ENCODE data around the gene COMTD1.
"Not testable (repeated sequence)": the region's sequence is repeated elsewhere in the genome, so short reads cannot be mapped to it uniquely, and the experiment has no call there.

COMTD1 gene

DNA sequence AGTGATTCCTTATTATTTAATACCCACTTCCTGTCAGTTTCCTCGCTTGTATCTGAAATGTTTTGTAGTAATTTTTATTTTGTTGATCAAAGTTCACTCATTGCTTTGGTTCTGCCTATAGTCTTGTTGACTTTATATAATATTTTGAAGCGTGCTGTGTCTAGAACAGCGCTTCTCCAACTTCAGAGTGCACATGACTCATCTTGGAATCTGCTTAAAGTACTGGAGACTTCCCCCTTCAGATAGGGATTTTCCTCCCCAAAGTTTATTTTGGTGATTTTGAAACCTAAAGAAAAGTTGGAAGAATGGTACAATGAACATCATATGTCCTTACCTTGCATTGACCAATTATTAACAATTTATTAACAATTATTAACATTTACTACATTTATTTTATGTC is 5.8 kb downstream of the COMTD1 start:
- H3K9me3 ChIP-seq = no peaks in the 10 kb centered on the region
- no peak overlapping the region for H3K4me3 ChIP-seq (ENCODE audit: low read depth, low read length)
- H3K36me3 ChIP-seq = peaks cover 65% of the 10 kb centered on the region
- H3K4me1 ChIP-seq = peaks cover 12% of the 10 kb centered on the region
- H3K27me3 ChIP-seq = no peaks in the 10 kb centered on the region
- TF ChIP-seq CTCF (IDR thresholded peaks at IDR 0.05; ENCODE audit: low read depth, low read length) = no peak
- no peak for DNase-seq

DNA sequence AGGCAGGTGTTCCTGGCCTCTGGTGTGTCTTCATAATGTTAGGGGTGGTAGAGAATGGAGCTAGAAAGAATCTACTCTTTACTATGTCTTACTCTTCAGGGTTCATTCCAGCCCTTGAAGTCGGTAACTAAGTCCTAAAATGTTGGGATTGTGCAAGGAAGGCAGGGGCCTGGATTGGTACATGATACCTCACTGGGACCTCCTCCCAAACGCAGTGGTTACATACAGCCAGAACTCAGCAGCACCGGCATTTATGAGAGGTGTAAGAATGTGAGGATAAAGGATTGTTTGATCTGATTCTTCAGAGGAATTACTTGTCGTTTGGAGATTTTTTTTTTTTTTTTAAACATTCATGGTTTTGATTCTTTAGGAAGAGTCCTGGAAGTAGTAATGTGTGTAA is 6.9 kb downstream of the COMTD1 start:
- Histone ChIP-seq H3K4me3 (ENCODE audit: low read depth, low read length) (no peak overlapping the region), H3K36me3 (peaks cover 77% of the 10 kb centered on the region), H3K9me3 (no peaks in the 10 kb centered on the region), H3K4me1 (peaks cover 10% of the 10 kb centered on the region), H3K27me3 (no peaks in the 10 kb centered on the region)
- TF ChIP-seq CTCF (IDR thresholded peaks at IDR 0.05; ENCODE audit: low read depth, low read length) = no peak
- no peak for DNase-seq

DNA sequence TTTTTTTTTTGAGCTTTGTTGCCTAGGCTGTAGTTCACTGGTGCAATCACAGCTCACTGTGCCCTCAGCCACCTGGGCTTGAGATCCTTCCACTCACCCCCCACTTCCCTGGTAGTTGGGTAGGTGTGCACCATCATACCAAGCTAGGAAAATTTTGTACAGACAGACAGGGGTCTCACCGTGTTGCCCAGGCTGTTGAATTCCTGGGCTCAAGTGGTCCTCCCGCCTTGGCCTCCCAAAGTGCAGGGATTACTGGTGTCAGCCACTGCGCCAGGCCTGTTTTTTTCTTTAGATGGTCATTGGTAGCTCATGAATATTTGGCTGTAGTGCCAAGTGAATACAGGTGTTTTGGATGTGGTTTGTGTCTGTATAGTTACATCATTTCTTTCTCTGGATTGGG is 7.5 kb downstream of the COMTD1 start:
- no peak for DNase-seq
- Histone ChIP-seq H3K27me3 (no peaks in the 10 kb centered on the region), H3K9me3 (no peaks in the 10 kb centered on the region), H3K36me3 (peaks cover 80% of the 10 kb centered on the region), H3K4me3 (ENCODE audit: low read depth, low read length) (no peak overlapping the region), H3K4me1 (peaks cover 5% of the 10 kb centered on the region)
- no peak for TF ChIP-seq CTCF (IDR thresholded peaks at IDR 0.05; ENCODE audit: low read depth, low read length)

- Histone ChIP-seq H3K9me3 (no peaks in the 10 kb centered on the region), H3K36me3 (peaks cover 82% of the 10 kb centered on the region), H3K4me3 (ENCODE audit: low read depth, low read length) (no peak overlapping the region), H3K27me3 (no peaks in the 10 kb centered on the region), H3K4me1 (no peaks in the 10 kb centered on the region)
- TF ChIP-seq CTCF (IDR thresholded peaks at IDR 0.05; ENCODE audit: low read depth, low read length) = no peak
- DNase-seq = no peak
Measured at GRCh38 chr10:75226656-75227055, 9.1 kb downstream of the COMTD1 start.

- no peak for TF ChIP-seq CTCF (IDR thresholded peaks at IDR 0.05; ENCODE audit: low read depth, low read length)
- no peak for DNase-seq
- Histone ChIP-seq H3K4me1 (no peaks in the 10 kb centered on the region), H3K27me3 (no peaks in the 10 kb centered on the region), H3K4me3 (ENCODE audit: low read depth, low read length) (no peak overlapping the region), H3K36me3 (peaks cover 82% of the 10 kb centered on the region), H3K9me3 (no peaks in the 10 kb centered on the region)
Measured at GRCh38 chr10:75226095-75226494, 9.7 kb downstream of the COMTD1 start.

DNA sequence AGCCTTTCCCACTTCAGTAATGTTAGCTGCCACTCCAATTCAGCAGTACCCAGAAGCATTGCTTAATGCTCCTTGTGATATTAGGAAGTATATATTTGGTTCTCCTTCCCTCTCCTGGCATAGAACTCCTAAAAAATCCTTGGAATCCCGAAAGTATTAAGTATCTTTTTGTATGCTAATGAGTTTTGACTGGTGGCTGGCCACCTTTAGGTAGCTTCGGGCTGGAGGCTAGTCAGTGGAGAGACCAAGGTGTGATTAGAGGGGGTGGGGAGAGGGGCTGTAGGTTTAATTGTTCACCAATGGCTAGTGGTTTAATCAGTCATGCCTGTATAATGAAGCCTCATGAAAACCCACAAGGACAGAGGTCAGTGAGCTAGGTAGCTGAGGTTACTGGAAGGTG is 12.2 kb downstream of the COMTD1 start:
- Histone ChIP-seq H3K4me3 (ENCODE audit: low read depth, low read length) (no peak overlapping the region), H3K36me3 (peaks cover 92% of the 10 kb centered on the region)
- DNase-seq = no peak

DNA sequence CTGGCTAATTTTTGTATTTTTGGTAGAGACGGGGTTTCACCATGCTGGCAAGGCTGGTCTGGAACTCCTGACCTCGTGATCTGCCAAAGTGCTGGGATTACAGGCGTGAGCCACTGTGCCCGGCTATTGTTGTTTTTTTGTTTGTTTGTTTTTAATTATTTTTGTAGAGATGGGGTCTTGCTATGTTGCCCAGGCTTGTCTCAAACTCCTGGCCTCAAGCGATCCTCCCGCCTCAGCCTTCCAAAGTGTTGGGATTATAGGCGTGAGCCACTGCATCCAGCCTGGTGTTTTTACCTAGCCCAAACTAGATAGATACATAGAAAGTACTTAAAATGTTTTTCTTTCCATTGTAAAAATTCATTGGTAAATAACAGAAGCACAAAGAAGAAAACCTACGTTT is 14.3 kb downstream of the COMTD1 start:
- not testable (repeated sequence) for DNase-seq; H3K27me3 ChIP-seq; H3K9me3 ChIP-seq; H3K4me3 ChIP-seq (ENCODE audit: low read depth, low read length); H3K4me1 ChIP-seq
- peaks cover 95% of the 10 kb centered on the region for H3K36me3 ChIP-seq

More for the DNA sequence above, 12.2 kb downstream of the COMTD1 start:
- H3K9me3 ChIP-seq = no peaks in the 10 kb centered on the region
- no peaks in the 10 kb centered on the region for H3K27me3 ChIP-seq
- TF ChIP-seq CTCF (IDR thresholded peaks at IDR 0.05; ENCODE audit: low read depth, low read length) = no peak
- no peaks in the 10 kb centered on the region for H3K4me1 ChIP-seq

Measured in BE2C (cell line).